ENCODE data around the gene KCNJ10.
A peak's percentile ranks its signal among the peaks of the same experiment; 100 is the strongest.
"Not testable (repeated sequence)": the region's sequence is repeated elsewhere in the genome, so short reads cannot be mapped to it uniquely, and the experiment has no call there.

KCNJ10 gene

DNA sequence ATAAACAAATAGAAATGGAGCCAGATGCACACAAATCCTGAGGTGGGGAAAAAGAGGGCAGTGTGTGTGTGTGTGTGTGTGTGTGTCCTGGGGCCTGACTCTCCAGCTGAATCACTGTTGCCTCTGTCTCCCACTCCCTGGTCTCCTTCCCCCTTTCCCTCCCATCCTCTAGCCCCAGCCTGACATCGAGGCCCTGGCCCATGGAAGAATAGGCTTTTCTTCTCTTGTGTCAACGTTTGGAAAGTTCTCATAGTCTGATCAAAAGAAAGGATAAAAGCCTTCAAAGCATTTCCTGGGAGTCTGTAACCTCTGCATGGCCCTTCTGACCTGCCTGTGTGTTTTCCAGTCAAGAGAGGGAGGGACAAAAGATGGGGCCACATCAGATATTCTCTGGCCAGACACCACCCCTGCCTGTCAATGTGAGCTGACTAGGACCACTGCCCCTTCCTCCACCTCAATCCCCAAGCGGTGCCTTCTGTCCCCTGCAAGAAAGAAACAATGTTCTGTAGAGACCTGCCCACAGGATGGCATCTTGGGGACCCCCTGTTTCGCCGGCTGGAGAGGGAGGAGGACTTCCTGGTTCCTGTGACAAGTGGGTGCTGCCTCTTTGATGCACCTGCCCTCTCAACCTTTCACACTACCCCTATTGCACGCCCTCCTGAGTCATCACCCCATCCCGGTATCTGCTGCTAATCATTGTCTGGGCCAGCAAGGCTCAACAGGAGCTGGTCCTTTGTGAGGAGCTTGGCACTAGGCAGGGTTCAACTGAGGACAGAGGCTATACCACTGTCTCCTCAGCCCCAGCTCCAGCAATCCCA, 16.2 kb downstream of the KCNJ10 start:
- no peak for DNase-seq

DNA sequence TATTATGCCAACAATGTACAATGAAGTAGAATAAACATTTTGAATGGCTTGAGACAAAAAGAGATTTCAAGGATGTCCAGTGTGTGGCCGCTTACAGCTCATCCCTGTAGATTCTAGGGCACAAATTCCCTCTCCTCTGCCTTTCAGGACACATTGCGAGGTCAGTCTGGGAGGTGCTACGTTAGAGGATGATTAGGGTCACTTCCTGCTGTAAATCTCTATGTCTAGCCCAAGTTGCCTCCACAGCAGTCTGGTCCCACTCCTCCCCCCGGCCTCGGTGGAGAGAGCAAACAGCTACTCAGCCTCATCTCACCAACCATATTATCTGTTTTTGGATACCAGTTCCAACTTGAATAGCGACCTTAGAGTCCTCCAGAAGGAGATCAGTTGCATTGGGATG, 17.0 kb downstream of the KCNJ10 start:
- no peak for DNase-seq

DNA sequence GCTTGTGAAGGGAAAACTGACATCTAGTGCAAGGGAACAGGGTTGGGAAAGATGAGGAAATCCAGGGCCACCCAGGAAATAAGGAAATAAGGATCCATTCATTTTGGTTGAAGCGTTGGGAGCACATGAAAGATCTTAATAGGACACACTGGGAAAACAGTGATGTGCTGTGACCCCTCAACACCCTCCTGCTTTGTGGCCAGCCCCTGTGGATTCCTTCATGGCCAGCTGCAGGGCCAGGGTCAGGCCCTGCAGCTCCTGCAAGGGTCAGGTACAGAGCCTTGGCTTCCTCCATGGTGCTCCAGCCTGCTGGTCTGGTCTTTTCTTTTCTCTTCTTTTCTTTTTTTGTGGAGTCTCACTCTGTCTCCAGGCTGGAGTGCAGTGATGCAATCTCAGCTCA, 19.3 kb downstream of the KCNJ10 start:
- DNase-seq = no peak

DNA sequence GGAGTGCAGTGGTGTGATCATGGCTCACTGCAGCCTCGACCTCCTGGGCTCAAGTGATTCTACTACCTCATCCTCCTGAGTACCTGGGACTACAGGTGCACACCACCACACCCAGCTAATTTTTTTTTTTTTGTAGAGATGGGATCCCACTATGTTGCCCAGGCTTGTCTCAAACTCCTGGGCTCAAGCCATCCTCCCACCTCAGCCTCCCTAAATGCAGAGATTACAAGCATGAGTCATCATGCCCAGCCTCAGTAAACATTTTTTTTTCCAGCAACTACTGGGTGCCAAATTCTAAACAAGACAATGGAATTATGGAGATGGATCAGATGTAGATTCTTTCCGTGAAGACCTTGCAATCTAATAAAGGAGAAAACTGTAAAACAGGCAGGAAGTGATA, 19.8 kb downstream of the KCNJ10 start:
- DNase-seq = not testable (repeated sequence)

DNA sequence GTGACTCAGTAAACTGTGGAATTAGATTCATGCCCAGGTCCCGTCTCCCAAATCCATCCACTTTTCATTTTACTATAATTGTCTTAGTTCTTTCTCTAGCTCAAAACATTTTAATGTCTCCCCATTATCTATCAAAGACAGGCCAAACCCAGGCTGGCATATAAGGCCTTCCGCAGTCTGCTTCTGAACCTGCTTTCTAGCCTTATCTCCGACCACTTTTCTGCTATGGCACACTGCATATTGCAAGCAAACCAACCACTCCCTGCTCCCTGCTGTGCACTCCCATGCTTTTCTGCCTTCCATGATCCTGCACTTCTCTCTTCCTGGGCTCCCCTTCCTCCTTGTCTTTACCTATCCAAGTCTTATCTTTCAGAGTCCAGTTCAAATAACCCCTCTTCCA, 20.9 kb downstream of the KCNJ10 start:
- DNase-seq = no peak

DNA sequence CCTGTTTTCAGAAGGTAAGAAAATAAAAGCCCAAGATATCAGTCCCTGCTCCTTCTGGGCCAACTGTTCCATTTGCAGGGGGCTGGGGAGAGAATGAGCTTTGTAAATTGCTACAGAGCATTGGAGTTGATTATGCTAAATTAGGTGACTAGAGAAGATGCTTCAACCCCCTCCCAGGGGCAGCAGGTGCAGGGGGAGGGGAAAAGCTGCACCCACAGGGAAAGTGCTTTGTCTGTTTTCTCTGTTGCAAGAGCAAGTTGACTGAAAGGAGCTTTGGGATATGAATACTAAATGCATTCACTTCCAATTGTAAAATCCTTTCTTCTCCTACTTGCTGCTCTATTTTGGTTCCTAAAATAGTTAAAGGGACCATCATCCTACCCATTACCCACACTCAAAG, 21.6 kb downstream of the KCNJ10 start:
- no peak for DNase-seq

DNA sequence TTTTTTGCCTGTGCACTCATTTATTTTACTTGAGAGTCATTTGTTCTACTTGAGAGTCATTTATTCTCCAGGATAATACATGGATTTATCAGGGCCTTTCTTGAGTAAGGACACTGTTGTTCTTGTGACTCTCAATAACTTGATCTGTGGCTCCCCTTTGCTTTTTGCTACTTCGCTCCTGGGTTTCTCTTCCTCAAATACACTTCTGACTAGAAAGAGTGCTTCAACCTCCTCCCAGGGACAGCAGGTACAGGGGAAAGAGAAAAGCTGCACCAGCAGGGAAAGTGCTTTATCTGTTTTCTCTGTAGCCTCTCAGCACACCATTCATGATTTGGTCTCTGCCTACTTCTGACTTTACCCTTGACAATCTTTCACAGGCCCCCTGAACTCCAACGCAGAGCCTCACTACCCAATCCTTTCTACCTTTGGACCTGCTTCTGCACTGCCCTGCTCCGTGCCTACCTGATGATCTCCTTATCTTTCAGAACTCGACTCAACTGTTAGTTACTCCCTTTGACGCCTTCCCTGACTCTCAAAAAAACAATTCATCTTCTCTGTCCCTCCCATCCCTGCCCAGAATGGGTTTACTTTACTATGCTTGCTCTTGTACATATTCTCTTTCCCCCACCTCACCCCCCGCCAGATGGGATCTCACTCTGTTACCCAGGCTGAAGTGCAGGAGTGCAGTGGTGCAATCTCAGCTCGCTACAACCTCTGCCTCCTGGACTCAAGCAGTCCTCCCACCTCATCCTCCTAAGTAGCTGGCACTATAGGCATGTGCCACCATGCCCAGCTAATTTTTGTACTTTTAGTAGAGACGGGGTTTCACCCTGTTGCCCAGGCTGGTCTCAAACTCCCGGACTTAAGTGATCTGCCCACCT, 22.6 kb downstream of the KCNJ10 start:
- no peak for DNase-seq

DNA sequence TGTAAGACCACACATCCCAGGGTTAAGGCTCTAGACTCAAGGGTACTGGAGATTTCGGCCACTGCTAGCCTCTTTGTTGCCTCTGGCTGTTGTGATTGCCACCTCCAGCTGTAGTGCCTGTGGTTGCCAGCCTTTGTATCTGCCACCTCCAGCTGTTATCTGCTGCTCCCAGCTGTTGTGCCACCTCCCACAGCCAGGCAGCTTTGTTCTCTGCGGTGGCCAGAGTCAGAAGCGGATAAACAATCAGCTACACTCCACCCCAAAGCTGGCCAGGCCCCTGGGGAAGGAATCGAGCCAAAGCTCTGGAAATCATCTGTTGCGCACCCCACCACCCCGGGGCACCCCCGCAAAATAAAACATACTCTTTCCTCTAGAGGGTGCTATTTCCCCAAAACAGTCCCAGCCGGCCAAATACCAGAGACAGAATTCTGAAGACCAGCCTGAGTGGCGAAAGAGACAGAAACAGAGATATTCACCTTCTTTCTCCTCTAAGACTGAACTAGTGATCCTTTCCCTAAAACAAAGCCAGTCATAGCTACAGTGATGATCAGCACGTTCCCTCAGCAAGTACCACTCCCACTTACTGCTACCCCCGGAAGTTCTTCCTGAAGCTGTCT, 23.4 kb downstream of the KCNJ10 start:
- DNase-seq = peak; percentile 63

DNA sequence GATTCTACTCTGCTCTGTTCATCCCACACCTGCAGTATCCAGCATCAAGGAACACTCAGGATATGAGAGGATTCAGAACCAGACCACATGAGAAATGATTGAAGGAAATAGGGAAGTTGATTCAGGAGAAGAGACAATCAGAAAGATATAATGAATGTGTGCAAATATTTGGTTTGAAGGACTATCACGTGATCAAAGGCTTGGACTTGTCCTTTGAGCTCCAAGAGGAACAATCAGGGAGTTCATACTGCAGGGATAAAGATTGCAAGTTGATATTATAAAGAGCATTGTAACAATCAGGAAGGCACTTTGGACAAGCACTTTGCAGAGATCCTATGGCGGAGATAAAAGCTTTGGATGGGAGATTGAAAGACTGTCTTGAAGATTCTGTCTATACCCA, 24.3 kb downstream of the KCNJ10 start:
- DNase-seq = no peak

DNA sequence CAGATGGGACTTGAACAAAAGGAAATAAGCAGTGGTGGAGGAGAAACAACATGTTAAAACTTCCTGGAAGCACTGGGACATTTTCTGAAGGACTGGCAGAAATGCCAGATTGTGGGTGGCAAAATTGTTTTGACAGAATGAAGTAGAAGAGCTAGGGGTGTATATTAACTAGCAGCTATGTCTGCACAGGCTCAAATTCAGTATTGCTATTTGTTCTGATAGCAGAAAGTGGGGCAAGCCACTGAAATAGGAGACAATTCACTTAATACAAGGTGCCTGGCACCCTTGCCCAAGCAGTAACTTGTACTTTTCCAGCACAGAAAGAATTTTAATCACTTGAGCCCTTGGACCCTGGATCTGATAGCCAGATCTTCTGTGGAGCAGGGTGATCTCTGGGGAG, 26.4 kb downstream of the KCNJ10 start:
- DNase-seq = no peak

DNA sequence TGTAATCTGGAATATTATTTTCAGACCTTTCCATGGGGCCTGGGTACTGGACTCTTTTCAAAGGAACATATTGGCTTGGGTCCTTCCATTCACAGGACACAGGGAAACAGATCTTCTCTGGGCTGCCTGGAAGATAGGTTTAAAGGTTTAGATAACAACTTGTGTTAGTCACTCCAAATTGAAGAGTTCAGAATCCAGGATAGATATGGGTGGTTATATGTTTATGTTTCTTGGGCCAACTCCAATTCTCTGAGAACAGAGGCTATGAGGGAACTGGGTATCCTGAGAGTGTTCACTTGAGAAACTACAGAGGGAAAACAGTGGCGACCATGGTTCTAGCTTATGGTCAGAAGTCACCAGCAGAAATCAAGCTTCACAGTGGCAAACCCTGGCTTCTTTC, 29.5 kb downstream of the KCNJ10 start:
- no peak for DNase-seq

DNA sequence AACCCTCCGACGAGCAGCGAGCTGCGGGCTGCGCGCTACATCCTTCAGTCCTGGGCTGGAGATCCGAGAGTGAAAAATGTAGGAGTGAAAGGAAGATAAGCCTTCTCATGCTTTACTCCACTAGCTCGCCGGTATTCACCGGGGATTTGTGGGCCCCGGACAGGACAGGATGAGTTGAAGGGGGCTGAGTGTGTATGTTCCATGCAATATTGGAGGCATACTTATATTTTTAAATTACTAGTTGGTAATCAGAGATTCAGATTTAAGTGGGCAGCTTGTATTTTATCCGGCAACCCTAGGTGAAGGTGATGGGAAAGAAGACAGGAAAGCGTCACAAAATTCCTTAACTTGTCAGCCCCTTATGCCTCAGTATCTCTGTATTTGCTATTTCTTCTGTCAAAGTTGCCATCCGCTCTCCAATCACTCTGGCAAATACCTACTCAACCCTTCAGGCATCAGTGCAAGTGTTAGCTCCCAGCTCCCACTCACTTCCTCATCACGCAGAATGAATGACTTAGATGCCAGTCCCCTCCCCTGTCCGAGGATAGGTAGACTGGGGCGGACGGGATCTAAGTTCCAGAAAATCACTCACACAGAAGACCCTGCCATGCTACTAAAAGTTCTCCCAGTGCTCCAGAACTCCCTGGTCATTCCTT, 37.7 kb downstream of the KCNJ10 start:
- DNase-seq = no peak

DNA sequence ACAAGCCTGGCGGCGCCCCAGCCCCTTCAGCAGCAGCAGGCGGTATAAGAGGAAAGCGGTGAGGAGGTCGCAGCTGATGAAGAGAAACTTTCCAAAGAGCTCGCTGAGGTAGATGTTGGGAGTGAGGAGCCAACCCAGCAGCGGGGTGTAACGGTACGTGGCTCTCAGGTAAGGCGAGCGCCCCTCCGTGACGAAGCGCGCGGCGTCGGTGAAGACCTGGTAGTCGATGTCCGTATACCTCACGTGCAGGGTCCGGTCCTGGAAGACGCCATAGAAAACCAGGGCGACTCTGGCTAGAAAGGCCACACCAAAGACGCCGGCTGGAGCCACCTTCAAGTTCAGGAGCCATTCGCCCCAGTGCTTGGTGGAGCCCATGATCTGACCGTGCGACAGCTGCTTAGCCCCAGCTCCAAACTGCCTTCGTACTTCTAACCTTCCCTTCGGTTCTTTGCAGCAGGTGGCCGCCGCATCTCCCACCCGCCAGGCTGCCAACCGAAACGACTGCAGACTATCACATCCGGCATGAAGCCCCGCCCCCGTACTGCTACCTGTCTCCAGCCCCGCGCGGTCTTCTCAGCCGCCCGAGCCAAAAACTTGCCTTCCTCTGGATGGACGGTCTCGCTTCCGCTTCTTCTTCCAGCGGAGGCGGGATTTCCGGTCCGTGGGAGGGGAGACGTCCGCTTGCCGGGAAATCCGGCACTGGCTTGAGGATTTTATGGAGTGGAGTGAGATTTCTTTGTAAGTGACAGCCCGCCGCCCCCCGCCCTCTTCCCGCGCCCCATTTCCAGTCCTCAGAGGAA, 38.4 kb downstream of the KCNJ10 start, which contains the start of gene PIGM:
TSS of gene PIGM (minus strand) at position 626 of the 800 bp plus-strand sequence. CDS start at position 375, 251 bp downstream.
- DNase-seq = peak; percentile 94

DNA sequence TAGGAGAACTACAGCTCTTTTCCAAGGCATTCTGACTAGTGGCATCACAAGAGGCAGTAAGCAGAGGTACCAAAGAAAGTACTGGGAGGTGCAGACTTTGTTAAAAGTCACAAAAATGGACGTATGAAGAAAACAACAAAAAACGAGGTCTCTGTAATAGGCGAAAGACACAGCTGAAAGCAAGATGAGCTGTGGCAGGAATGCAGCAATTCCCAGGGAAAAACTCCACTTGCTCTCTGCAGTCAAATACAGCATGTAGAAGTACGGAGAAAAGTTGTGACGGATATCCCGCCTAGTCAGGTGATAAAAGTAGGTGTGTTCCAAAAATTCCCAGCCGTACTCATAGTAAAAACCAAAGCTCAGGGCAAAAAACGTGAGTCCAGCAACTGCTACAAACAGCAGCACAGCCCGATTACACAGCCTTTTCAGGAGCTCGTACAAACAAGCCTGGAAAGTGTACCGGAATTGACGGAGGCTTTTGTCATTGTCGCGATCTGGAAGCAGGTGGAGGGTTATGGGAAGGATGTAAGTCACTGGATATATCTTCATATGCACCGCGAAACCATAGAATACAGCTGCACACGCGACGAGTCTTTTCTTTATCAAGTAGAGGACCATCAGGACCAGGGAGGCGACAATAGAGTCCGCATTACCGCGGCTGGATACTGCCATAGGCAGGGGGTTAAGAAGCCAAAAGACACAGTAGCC, 39.1 kb downstream of the KCNJ10 start:
- DNase-seq = no peak

DNA sequence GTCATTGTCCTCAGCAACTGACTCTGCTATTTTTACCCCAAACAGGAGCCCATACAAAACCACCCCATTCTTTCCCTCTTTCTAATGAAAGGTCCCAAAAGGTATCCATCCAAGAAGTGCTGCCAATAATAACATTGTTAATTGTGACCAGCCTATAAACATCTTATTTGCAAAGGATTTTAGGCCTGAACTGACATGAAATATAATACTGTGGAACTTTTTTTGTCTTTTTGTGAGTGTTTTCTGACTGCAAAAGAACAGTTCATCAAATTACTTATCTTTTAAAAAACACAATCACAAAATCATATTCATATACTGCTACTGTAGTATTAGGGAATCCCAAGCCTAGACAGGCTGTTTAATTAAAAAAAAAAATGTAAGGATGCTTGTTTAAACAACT, 41.5 kb downstream of the KCNJ10 start:
- no peak for DNase-seq

DNA sequence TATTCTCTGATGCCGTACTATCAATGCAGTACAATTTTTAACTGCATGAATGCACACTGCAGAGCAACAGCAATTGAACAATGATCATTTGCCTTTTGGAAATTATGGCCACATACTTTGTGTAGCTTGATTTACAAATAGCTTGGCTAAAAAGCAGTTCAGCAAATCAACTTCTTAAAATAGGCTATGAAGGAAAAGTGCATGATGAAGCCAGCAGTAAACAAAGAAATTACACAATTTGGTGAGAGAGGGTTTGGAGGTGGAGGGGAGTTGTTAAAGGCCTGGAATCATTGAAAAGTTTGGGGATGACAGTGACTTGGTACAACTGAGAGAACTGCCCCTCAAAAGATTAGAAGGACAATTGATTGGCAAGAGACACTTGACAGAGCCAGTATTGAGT, 44.6 kb downstream of the KCNJ10 start:
- no peak for DNase-seq

DNA sequence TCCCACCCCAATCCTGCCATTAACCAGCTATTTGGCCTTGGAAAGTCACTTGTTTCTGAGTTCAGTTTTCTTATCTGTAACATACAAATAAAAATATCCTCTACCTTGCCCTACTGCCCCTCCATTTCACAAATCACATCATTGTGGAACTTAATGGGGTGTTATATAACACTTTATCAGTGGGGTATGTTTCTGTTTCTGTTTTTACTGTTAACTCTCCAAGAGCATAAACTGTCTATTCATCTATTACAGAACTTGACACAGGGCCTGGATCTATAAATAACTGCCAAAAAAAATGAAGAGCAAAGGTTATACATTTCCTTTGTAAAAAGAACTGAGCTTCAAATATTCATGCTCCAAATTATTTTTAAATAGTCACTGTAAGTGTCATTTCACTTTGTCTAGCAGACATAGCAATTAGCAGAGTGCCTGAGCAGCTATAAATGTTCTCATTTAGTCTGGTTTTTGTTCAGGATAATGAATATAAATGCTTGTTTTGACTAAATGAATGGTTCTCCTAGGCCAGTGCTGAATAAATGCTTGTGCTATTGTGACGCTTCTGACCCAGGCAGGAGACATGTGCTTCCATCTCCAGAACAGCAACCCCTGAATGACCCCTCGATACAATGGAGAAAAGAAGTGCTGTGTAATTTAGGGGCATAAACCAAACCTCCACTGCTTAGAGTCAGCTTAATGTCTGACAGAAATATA, 45.6 kb downstream of the KCNJ10 start:
- no peak for DNase-seq

DNA sequence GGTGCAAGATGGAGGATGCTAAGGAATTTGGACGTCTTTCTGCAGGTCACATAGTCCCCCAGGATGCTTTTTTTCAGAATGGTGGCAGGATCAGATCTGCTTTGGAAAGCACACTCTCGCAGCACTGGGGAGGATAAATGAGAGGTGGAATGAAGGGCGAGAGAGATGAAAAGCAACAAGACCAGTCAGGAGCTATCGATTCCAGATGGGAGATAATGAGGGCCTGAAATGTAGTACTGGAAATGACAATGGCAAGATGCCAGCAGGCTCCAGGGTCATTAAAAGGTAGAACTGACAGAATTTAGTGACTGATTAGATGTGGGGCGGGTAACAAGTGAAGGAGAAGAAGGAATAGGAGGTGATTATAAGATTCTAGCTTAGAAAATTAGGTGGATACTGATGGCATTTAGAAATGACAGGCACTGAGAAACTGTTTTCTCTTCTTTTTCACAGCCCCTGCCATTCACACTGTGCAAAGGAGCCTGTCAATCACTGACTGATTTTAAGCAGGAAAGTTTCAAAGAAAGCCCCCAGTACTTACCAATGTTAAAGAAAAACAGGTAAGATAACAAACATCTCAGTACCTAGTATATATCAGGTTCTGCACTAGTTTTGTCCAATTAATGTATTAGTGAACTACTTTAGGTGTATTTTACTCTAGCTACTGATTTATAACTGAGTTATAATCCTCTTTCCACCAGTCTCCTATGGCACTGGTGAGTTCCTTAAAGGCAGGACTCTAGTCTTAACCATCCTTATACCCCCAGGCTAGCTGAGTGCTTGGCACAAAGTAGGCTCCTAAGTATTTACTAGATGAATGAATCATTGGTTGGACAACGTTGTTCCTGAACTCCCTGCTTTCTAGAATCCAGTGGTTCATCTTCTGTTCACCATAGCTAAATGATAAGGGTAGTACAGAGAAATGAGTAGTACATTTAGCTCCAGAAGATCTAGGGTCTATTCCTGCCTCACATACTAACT, 47.3 kb downstream of the KCNJ10 start:
- no peak for DNase-seq

DNA sequence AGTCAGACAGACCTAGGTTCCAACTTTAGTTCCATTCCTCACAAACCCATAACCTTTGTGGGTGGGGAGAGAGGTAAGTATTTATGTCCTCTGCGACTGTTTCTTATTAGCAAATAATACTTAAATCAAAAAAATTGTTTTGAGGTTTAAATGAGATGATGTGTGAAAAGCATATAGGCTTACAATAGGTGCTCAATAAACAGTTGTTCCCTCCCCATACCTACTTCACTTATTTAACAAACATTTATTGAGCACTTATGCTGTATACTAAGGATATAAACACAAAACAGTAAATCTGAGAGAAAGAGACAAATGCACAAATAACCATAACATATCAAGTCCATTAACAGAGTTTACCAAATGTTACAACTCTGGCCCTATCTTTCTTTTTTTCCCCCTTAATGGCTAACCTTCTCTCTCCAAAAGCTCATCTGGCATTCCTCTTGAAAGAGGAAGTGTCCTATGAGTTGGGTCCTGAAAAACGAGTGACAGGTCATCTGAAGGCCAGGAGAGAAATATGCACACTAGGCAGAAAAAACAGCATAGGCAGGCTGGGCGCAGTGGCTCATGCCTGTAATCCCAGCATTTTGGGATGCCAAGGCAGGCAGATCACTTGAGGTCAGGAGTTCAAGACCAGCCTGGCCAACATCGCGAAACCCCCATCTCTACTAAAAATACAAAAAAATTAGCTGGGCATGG, 48.4 kb downstream of the KCNJ10 start:
- no peak for DNase-seq

Data from CD4-positive, alpha-beta T cell treated with Interleukin-17A for 1 hour (primary cell).